Heart right ventricle (tissue), 16 donors: ENCODE measurements around the gene TRIM47. TPM values are rescaled to one million over a fixed set of nuclear protein-coding genes. Genes with fewer than 3 reads are reported as not detected.

ENCODE experiments used
- ATAC-seq, 8 donors: fragments of 200-7000 bp; cut with Tn5 transposase; one replicate each; pipeline ENCODE4 v1.9.1; 2020; ENCODE audit warnings: mild to moderate bottlenecking in 8 of 8, moderate library complexity in 8 of 8, moderate number of reproducible peaks in 1 of 8
- DNase-seq, 2 donors: peaks; one replicate each; pipeline ENCODE4 v3.0.0-alpha.2; 2020
- H3K27ac ChIP-seq, 10 donors: fragments of 200-600 bp; sonication (generic) in 2 of 10; one replicate each; pipeline versions ENCODE4 v1.5.0 to v1.8.0; 2020 to 2022; ENCODE audit warnings: mild to moderate bottlenecking in 3 of 10
- H3K27me3 ChIP-seq, 7 donors: fragments of 200-600 bp; one replicate each; pipeline ENCODE4 v1.8.0; 2021 to 2022; ENCODE audit warnings: mild to moderate bottlenecking in 2 of 7
- H3K36me3 ChIP-seq, 9 donors: fragments of 200-600 bp; sonication (generic) in 1 of 9; one replicate each; pipeline versions ENCODE4 v1.5.0 to v1.8.0; 2020 to 2022; ENCODE audit warnings: mild to moderate bottlenecking in 2 of 9
- H3K4me1 ChIP-seq, 9 donors: fragments of 200-600 bp; sonication (generic) in 1 of 9; one replicate each; pipeline versions ENCODE4 v1.5.0 to v1.8.0; 2020 to 2022; ENCODE audit warnings: mild to moderate bottlenecking in 4 of 9
- H3K4me3 ChIP-seq, 10 donors: fragments of 200-600 bp; sonication (generic) in 2 of 10; one replicate each; pipeline versions ENCODE4 v1.5.0 to v1.8.0; 2020 to 2022; ENCODE audit warnings: mild to moderate bottlenecking in 7 of 10, moderate library complexity in 2 of 10
- H3K9me3 ChIP-seq, 11 donors: fragments of 200-600 bp in 10 of 11; sonication (generic) in 2 of 11; one replicate each; pipeline versions ENCODE4 v1.5.0 to v1.8.0; 2013 to 2022; ENCODE audit warnings: mild to moderate bottlenecking in 2 of 11, control low read depth in 1 of 11, moderate library complexity in 1 of 11
- CTCF ChIP-seq, 9 donors: fragments of 200-600 bp; sonication (generic) in 2 of 9; IDR thresholded peaks; one replicate each; pipeline versions ENCODE4 v1.5.0 to v1.8.0; 2021 to 2022; ENCODE audit warnings: antibody characterized with exemption in 9 of 9, mild to moderate bottlenecking in 5 of 9, moderate library complexity in 1 of 9
- WGBS, 2 donors: extraction: QIAGEN DNeasy Blood & Tissue Kit; methylation state at CpG; one replicate each; pipeline ENCODE4 v1.1.7; 2013; ENCODE audit warnings: inconsistent platforms in 1 of 2; 5-methylcytosine and 5-hydroxymethylcytosine counted together
- intact Hi-C, 10 donors: fragments of 100-400 bp; cut with DNase I; formaldehyde crosslinking; loops; one replicate each; pipeline versions ENCODE4 v1.11.1 to v1.14.2; 2022
- polyA plus RNA-seq, 2 donors: library from polyadenylated mRNA; stranded (reverse); fragments of 200-250 nt; gene quantifications; one replicate each; pipeline ENCODE4 v1.2.3, GENCODE V29; 2013
- total RNA-seq, 10 donors: library from RNA; stranded (reverse); fragmentation: NEBNext Ultra II Directional in 3 of 10; extraction: Animal tissue kit (Norgen Biotek cat#: 25700) in 3 of 10; gene quantifications; one replicate each; pipeline versions ENCODE4 v1.2.1 to v1.2.4, GENCODE V29; 2021 to 2023
- donor health status: Arrhythmogenic right ventricular cardiomyopathy.
- donor health status: ischemic (EF 13 %, LVEDD 7.1; RV severe dilation, severe dysfunction).
- donor health status: healthy with polysubstance abuse.
- donor health status: DM: no; HTN: yes; CAD: no.
- donor health status: DM: no; HTN: no; CAD: no.
- donor health status: ischemic (EF 25% LVEDD 6.9; RV normal size, moderate dysfunction).
- donor health status: ischemic (EF 25% LVEDD 5.7; RV mildly dilated, moderate dysfunction).
- donor health status: healthy.
- donor health status: DM: yes; HTN: yes; CAD: no.
- donor health status: Ischemic cardiomyopathy.
- donor health status: ischemic (EF 35%, LVEDD 5.7; RV mildly dilated, moderate dysfunction).
- donor health status: nonischemic (EF 11% LVEDD 7.7; RV severe dilation, severe dysfunction).
- donor health status: DM: yes; HTN: yes; CAD: no.
- donor health status: PGD.
- donor health status: ischemic (EF 29% LVEDD 5.4; RV normal size, mild dysfunction).
- donor health status: nonischemic (EF 23%, LVEDD 6.1; RV moderate dilation, normal function).

The TRIM47 gene
- total and polyA plus RNA-seq, 12 donors, result 9.3 to 53.1 (median 22.5) TPM

- peak in 4 of 9 donors; percentile 10 to 25 (median 14) for TF ChIP-seq CTCF (IDR thresholded peaks at IDR 0.05)
- Histone ChIP-seq H3K36me3 (peaks cover 5 to 54% (median 29%) of the 10 kb centered on the region in 9 donors), H3K9me3 (no peaks in the 10 kb centered on the region), H3K27ac (peak overlapping the region; percentile 88 to 99 (median 96)), H3K4me3 (peak overlapping the region; percentile 50 to 80 (median 74)), H3K4me1 (peaks cover 16 to 37% (median 27%) of the 10 kb centered on the region in 9 donors), H3K27me3 (no peaks in the 10 kb centered on the region)
- WGBS, 2 donors, result 44 to 52% methylated on average over 28 of the region's 28 CpGs
- intact Hi-C loops, result loop anchor here in 5 of 10 donors (1.0 to 10.0 kb wide), 7 partner anchors 18 to 131 kb away; partner anchors contain the start of genes WBP2 (in 3 of the 5) and GALK1 (in 1 of the 5)
- no peak for DNase-seq
- no peak for ATAC-seq
Observed at GRCh38 chr17:75895370-75896155, 17.2 kb upstream of the TRIM47 start.

- Histone ChIP-seq H3K4me1 (peaks cover 16 to 37% (median 27%) of the 10 kb centered on the region in 9 donors), H3K36me3 (peaks cover 4 to 53% (median 20%) of the 10 kb centered on the region in 9 donors), H3K27ac (peak overlapping the region in 1 of 10 donors; percentile 99), H3K4me3 (no peak overlapping the region), H3K27me3 (no peaks in the 10 kb centered on the region), H3K9me3 (no peaks in the 10 kb centered on the region)
- ATAC-seq (no peak), DNase-seq (no peak)
- no peak for TF ChIP-seq CTCF (IDR thresholded peaks at IDR 0.05)
- 81 to 82% methylated on average over 22 of the region's 22 CpGs for WGBS, 2 donors
- intact Hi-C loops, result loop anchor here in 3 of 10 donors (5.0 to 10.0 kb wide), 3 partner anchors 122 to 132 kb away; partner anchors contain the start of gene GALK1 (in 1 of the 3)
Observed at GRCh38 chr17:75894049-75894733, 15.8 kb upstream of the TRIM47 start.

- WGBS, 2 donors, result 90 to 91% methylated on average over 18 of the region's 18 CpGs
- ATAC-seq (no peak), DNase-seq (no peak)
- Histone ChIP-seq H3K4me3 (no peak overlapping the region), H3K9me3 (no peaks in the 10 kb centered on the region), H3K36me3 (peaks cover 0 to 51% (median 16%) of the 10 kb centered on the region in 9 donors), H3K27me3 (no peaks in the 10 kb centered on the region), H3K27ac (peak overlapping the region in 1 of 10 donors; percentile 33), H3K4me1 (peaks cover 16 to 37% (median 27%) of the 10 kb centered on the region in 9 donors)
- TF ChIP-seq CTCF (IDR thresholded peaks at IDR 0.05), result no peak
- intact Hi-C loops, result loop anchor here in 3 of 10 donors (5.0 to 10.0 kb wide), 3 partner anchors 121 to 131 kb away; partner anchors contain the start of gene GALK1 (in 1 of the 3)
Observed at GRCh38 chr17:75893305-75894048, 15.1 kb upstream of the TRIM47 start.
